GM12872 (cell line): ENCODE measurements around the gene SIK3.

ENCODE experiments used
- TF ChIP-seq, protein P1 (sequence below): IDR thresholded peaks from 3 replicates; pipeline ENCODE4 v1.5.1; 2011; ENCODE audit warnings: low read depth, mild to moderate bottlenecking, low read length, moderate library complexity; ENCODE audit not compliant: insufficient read depth

SIK3 gene

DNA sequence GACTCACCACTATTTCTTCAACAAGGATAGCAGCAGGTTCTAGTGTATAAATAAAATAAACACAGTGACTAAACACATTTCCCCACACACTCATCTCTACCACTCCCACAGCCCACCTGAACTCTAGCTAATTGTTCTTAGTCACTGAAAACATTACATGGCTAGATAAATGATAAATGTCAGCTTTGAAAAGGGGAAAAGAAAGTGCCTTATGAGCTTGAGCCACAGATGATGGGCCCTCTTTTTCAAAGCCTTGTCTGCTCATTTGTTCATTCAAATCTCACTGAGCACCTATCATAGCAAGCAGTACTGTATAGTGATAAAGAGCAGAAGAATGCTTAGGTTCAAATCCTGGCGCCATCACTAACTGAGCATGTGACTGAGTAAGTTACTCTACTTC lies 58.3 kb downstream of the SIK3 start:
- TF ChIP-seq, protein P1, sequence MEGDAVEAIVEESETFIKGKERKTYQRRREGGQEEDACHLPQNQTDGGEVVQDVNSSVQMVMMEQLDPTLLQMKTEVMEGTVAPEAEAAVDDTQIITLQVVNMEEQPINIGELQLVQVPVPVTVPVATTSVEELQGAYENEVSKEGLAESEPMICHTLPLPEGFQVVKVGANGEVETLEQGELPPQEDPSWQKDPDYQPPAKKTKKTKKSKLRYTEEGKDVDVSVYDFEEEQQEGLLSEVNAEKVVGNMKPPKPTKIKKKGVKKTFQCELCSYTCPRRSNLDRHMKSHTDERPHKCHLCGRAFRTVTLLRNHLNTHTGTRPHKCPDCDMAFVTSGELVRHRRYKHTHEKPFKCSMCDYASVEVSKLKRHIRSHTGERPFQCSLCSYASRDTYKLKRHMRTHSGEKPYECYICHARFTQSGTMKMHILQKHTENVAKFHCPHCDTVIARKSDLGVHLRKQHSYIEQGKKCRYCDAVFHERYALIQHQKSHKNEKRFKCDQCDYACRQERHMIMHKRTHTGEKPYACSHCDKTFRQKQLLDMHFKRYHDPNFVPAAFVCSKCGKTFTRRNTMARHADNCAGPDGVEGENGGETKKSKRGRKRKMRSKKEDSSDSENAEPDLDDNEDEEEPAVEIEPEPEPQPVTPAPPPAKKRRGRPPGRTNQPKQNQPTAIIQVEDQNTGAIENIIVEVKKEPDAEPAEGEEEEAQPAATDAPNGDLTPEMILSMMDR, result no peak

- TF ChIP-seq, protein P1, result no peak
Measured at GRCh38 chr11:117039270-117039669, 59.0 kb downstream of the SIK3 start.

GRCh38 chr11:117037975-117038350 lies 60.3 kb downstream of the SIK3 start:
- TF ChIP-seq, protein P1, result no peak

DNA sequence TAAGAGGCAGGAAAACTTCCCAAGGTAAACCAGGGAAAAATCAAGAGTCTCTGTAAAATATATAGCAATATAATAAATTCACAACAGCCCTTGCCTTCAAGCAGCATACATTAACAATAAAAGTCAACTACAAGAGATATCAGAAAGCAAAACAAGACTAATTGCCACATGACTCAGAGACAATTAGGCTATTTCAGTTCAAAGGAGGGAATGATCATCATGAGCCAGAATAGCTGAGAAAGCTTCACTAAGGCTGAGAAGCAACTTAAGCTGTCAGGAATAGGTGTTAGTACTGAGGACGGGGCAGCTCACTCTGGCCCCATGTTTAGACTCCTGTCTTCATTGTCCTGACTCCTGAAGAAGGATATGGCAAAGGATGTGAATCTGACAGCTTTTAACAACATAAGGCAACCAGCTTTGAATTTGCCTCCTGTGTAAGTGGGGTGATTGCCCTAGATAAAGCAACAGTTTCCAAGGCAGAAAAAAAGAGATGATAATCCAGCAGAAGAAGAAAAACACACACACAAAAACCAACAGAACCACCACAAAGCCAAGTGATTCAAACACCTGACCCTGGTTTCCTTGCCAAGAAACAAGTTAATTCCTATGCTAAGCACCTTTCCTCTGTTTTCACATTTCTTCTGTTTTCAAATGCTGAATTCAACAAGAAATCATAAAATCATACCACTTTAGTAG lies 60.8 kb downstream of the SIK3 start:
- TF ChIP-seq, protein P1, result no peak

DNA sequence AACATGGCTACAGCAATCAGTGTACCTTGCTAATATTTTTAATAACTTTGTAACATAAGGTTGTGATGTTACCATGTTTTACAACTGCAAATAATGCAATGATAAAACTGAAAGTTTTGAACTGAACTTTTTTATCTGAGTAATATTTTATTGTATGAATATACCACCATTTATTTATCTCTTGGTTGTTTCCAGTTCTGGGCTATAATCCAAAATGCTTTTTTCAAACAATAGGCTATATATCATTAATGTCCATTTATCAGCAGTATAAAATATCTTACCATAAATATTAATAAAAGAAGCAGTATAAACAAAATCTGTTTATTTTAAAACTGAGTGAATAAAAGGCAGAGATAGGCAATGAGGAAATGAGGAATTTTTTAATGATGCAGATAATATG lies 63.3 kb downstream of the SIK3 start:
- TF ChIP-seq, protein P1, result no peak

- TF ChIP-seq, protein P1, result no peak
Measured at GRCh38 chr11:117026593-117027330, 71.5 kb downstream of the SIK3 start.

DNA sequence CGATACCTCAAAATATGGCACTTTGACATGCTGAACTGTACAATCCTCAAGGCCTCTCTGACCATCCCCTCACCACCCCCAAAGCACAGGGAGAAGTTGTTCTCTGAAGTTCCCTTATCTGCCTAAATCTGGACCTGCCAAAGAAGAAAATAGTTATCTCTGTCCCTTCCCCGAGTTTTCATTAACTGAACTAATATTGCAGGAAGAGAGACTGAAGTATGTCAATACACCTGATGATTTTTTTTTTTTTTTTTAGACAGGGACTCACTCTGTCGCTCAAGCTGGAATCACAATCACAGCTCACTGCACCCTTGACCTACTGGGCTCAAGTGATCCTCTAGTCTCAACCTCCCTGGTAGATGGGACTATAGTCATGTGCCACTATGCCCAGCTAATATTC lies 75.0 kb downstream of the SIK3 start:
- TF ChIP-seq, protein P1, result no peak
